Activated B cell treated with CpG ODN at 0.5 μM for 24 hours (primary cell): ENCODE data around the gene GOLGA6L7. TPM values are rescaled to one million over a fixed set of nuclear protein-coding genes. Genes with fewer than 3 reads are reported as not detected.

Experiments
- ATAC-seq: fragments of 200-7000 bp; cut with Tn5 transposase; one replicate; pipeline ENCODE4 v1.10.0; 2021; ENCODE audit warnings: low read depth, mild to moderate bottlenecking, moderate library complexity
- CTCF ChIA-PET: fragments of 350-600 bp; sonication (Branson Sonifier 250); formaldehyde crosslinking; loops from one replicate; lab custom pipeline; 2021; ENCODE audit warnings: antibody characterized with exemption; lab: Charles Lee
- POLR2A ChIA-PET: fragments of 350-600 bp; sonication (Branson Sonifier 250); formaldehyde crosslinking; loops from one replicate; lab custom pipeline; 2021; ENCODE audit warnings: antibody characterized with exemption; lab: Charles Lee
- DNase-seq: peaks from one replicate; pipeline ENCODE4 v3.0.0; 2022
- H3K27ac Mint-ChIP-seq: one replicate; pipeline ENCODE4 v1.8.0; 2020; ENCODE audit warnings: mixed read lengths
- H3K27me3 Mint-ChIP-seq: one replicate; pipeline ENCODE4 v1.8.0; 2021; ENCODE audit warnings: mixed read lengths
- H3K36me3 Mint-ChIP-seq: one replicate; pipeline ENCODE4 v1.8.0; 2021; ENCODE audit warnings: low read depth, mixed read lengths
- H3K4me1 Mint-ChIP-seq: one replicate; pipeline ENCODE4 v1.8.0; 2021; ENCODE audit warnings: mixed read lengths
- H3K4me3 Mint-ChIP-seq: one replicate; pipeline ENCODE4 v1.8.0; 2020; ENCODE audit warnings: mild to moderate bottlenecking, mixed read lengths
- H3K9me3 Mint-ChIP-seq: one replicate; pipeline ENCODE4 v1.8.0; 2020; ENCODE audit warnings: mixed read lengths
- CTCF ChIP-seq: fragments of 200-600 bp; IDR thresholded peaks from one replicate; pipeline ENCODE4 v1.8.0; 2022; ENCODE audit warnings: antibody characterized with exemption, mild to moderate bottlenecking
- intact Hi-C: fragments of 100-400 bp; cut with micrococcal nuclease; formaldehyde crosslinking; loops from one replicate; pipeline ENCODE4 v1.15.1; 2024
- total RNA-seq: library from RNA; stranded (reverse); gene quantifications from 2 replicates; pipeline ENCODE4 v1.2.3, GENCODE V29; 2022

The GOLGA6L7 gene
- total RNA-seq, 1 donor from 2014 or later, result not detected

- Mint-ChIP-seq H3K4me1 (no peaks in the 10 kb centered on the region), H3K27me3 (peaks cover 24% of the 10 kb centered on the region), H3K36me3 (no peaks in the 10 kb centered on the region), H3K9me3 (no peaks in the 10 kb centered on the region), H3K27ac (no peak within 1 kb of the TSS), H3K4me3 (no peak within 1 kb of the TSS)
- TF ChIP-seq CTCF, result no peak
- intact Hi-C loops, result no loop called here
- ChIA-PET CTCF (no interaction called here), POLR2A (no interaction called here)
- DNase-seq (no peak), ATAC-seq (no peak)
Measured at GRCh38 chr15:28885630-28886430, 37.4 kb upstream of the GOLGA6L7 start, which contains the start of gene APBA2. Gene APBA2 (plus strand): TSS chr15:28885974. CDS start chr15:29053885, 167,911 bp downstream.

- H3K4me1 Mint-ChIP-seq, result no peaks in the 10 kb centered on the region
- peaks cover 24% of the 10 kb centered on the region for H3K27me3 Mint-ChIP-seq
- H3K36me3 Mint-ChIP-seq, result no peaks in the 10 kb centered on the region
- DNase-seq (no peak), ATAC-seq (no peak)
- no peak overlapping the region for H3K4me3 Mint-ChIP-seq
- intact Hi-C loops, result no loop called here
- CTCF ChIA-PET, result no interaction called here
- POLR2A ChIA-PET, result no interaction called here
- TF ChIP-seq CTCF, result no peak
- no peak overlapping the region for H3K27ac Mint-ChIP-seq
- H3K9me3 Mint-ChIP-seq, result no peaks in the 10 kb centered on the region
Measured at GRCh38 chr15:28885128-28885629, 36.7 kb upstream of the GOLGA6L7 start.

GRCh38 chr15:28884151-28884940 is 35.9 kb upstream of the GOLGA6L7 start:
- intact Hi-C loops, result no loop called here
- ATAC-seq, result no peak
- Mint-ChIP-seq H3K27ac (no peak overlapping the region), H3K36me3 (no peaks in the 10 kb centered on the region), H3K27me3 (peaks cover 21% of the 10 kb centered on the region), H3K4me1 (no peaks in the 10 kb centered on the region), H3K4me3 (no peak overlapping the region), H3K9me3 (no peaks in the 10 kb centered on the region)
- TF ChIP-seq CTCF, result no peak
- POLR2A ChIA-PET, result no interaction called here
- CTCF ChIA-PET, result no interaction called here
- no peak for DNase-seq

GRCh38 chr15:28881600-28881999 is 33.2 kb upstream of the GOLGA6L7 start:
- Mint-ChIP-seq H3K4me1 (no peaks in the 10 kb centered on the region), H3K36me3 (no peaks in the 10 kb centered on the region), H3K4me3 (no peak overlapping the region), H3K9me3 (no peaks in the 10 kb centered on the region), H3K27me3 (peaks cover 6% of the 10 kb centered on the region), H3K27ac (no peak overlapping the region)
- ATAC-seq (no peak), DNase-seq (no peak)
- intact Hi-C loops, result no loop called here
- CTCF ChIA-PET, result no interaction called here
- POLR2A ChIA-PET, result no interaction called here
- no peak for TF ChIP-seq CTCF

GRCh38 chr15:28881170-28881569 is 32.7 kb upstream of the GOLGA6L7 start:
- intact Hi-C loops, result no loop called here
- H3K27me3 Mint-ChIP-seq, result peaks cover 6% of the 10 kb centered on the region
- H3K4me3 Mint-ChIP-seq, result no peak overlapping the region
- CTCF ChIA-PET, result no interaction called here
- H3K27ac Mint-ChIP-seq, result no peak overlapping the region
- DNase-seq (no peak), ATAC-seq (no peak)
- no peaks in the 10 kb centered on the region for H3K4me1 Mint-ChIP-seq
- H3K36me3 Mint-ChIP-seq, result no peaks in the 10 kb centered on the region
- H3K9me3 Mint-ChIP-seq, result no peaks in the 10 kb centered on the region
- no peak for TF ChIP-seq CTCF
- POLR2A ChIA-PET, result no interaction called here
